RWPE2 (cell line): ENCODE measurements around the gene PTPN14.
"Not testable (repeated sequence)": the region's sequence is repeated elsewhere in the genome, so short reads cannot be mapped to it uniquely, and the experiment has no call there.

ENCODE experiments used
- ATAC-seq: fragments of 200-7000 bp; cut with Tn5 transposase; 3 replicates; pipeline ENCODE4 v1.9.1; 2021; ENCODE audit warnings: low read depth
- DNase-seq: peaks from one replicate; pipeline ENCODE4 v3.0.0-alpha.2; 2020; ENCODE audit warnings: low spot score
- H3K27ac ChIP-seq: fragments of 450-650 bp; 2 replicates; pipeline ENCODE4 v1.5.1; 2017; ENCODE audit warnings: mild to moderate bottlenecking; ENCODE audit not compliant: poor library complexity, severe bottlenecking
- H3K27me3 ChIP-seq: fragments of 250-450 bp; sonication (Bioruptor Pico); 2 replicates; pipeline ENCODE4 v1.5.1; 2021; ENCODE audit warnings: mild to moderate bottlenecking, moderate library complexity; ENCODE audit not compliant: insufficient read depth, poor library complexity, severe bottlenecking
- H3K36me3 ChIP-seq: fragments of 250-450 bp; sonication (Bioruptor Pico); 2 replicates; pipeline ENCODE4 v1.5.1; 2020; ENCODE audit warnings: low read depth, mild to moderate bottlenecking, moderate library complexity
- H3K4me1 ChIP-seq: fragments of 250-450 bp; sonication (Bioruptor Pico); 2 replicates; pipeline ENCODE4 v1.5.1; 2021; ENCODE audit warnings: mild to moderate bottlenecking, moderate library complexity; ENCODE audit not compliant: insufficient read depth, poor library complexity, severe bottlenecking
- H3K4me3 ChIP-seq: fragments of 250-450 bp; sonication (Bioruptor Pico); 2 replicates; pipeline ENCODE4 v1.5.1; 2021; ENCODE audit warnings: mild to moderate bottlenecking, moderate library complexity; ENCODE audit not compliant: severe bottlenecking
- H3K9me3 ChIP-seq: fragments of 250-450 bp; sonication (Bioruptor Pico); 2 replicates; pipeline ENCODE4 v1.5.1; 2021; ENCODE audit warnings: mild to moderate bottlenecking, moderate library complexity; ENCODE audit not compliant: severe bottlenecking
- CTCF ChIP-seq: fragments of 450-650 bp; IDR thresholded peaks from one replicate; pipeline ENCODE4 v1.5.1; 2017; ENCODE audit warnings: mild to moderate bottlenecking, moderate library complexity; ENCODE audit not compliant: poor library complexity, severe bottlenecking

PTPN14 gene

GRCh38 chr1:214583113-214583512, 31.7 kb upstream of the PTPN14 start:
- ATAC-seq = no peak
- no peak for DNase-seq
- H3K36me3 ChIP-seq = no peaks in the 10 kb centered on the region
- no peaks in the 10 kb centered on the region for H3K27me3 ChIP-seq
- peak overlapping the region; percentile 74 for H3K27ac ChIP-seq
- H3K9me3 ChIP-seq = no peaks in the 10 kb centered on the region
- TF ChIP-seq CTCF = no peak
- no peak overlapping the region for H3K4me3 ChIP-seq
- H3K4me1 ChIP-seq = peaks cover 45% of the 10 kb centered on the region

- peak overlapping the region; percentile 74 for H3K27ac ChIP-seq
- H3K4me3 ChIP-seq = no peak overlapping the region
- no peaks in the 10 kb centered on the region for H3K36me3 ChIP-seq
- DNase-seq (no peak), ATAC-seq (peak; percentile 30; the same call in 2 of the 3 replicates)
- peaks cover 45% of the 10 kb centered on the region for H3K4me1 ChIP-seq
- no peaks in the 10 kb centered on the region for H3K27me3 ChIP-seq
- TF ChIP-seq CTCF = no peak
- no peaks in the 10 kb centered on the region for H3K9me3 ChIP-seq
Observed at GRCh38 chr1:214582289-214582891, 31.0 kb upstream of the PTPN14 start.

- H3K9me3 ChIP-seq = no peaks in the 10 kb centered on the region
- DNase-seq (peak; percentile 66), ATAC-seq (peak; percentile 86)
- H3K27ac ChIP-seq = peak overlapping the region; percentile 74
- no peak overlapping the region for H3K4me3 ChIP-seq
- H3K27me3 ChIP-seq = no peaks in the 10 kb centered on the region
- H3K4me1 ChIP-seq = peaks cover 45% of the 10 kb centered on the region
- H3K36me3 ChIP-seq = no peaks in the 10 kb centered on the region
- TF ChIP-seq CTCF = no peak
Observed at GRCh38 chr1:214581785-214582184, 30.4 kb upstream of the PTPN14 start.

- Histone ChIP-seq H3K27ac (no peak overlapping the region), H3K36me3 (no peaks in the 10 kb centered on the region), H3K9me3 (no peaks in the 10 kb centered on the region), H3K4me3 (no peak overlapping the region), H3K4me1 (peaks cover 48% of the 10 kb centered on the region), H3K27me3 (no peaks in the 10 kb centered on the region)
- DNase-seq (no peak), ATAC-seq (no peak)
- TF ChIP-seq CTCF = no peak
Observed at GRCh38 chr1:214579183-214579582, 27.8 kb upstream of the PTPN14 start.

- H3K4me1 ChIP-seq = peaks cover 44% of the 10 kb centered on the region
- not testable (repeated sequence) for H3K9me3 ChIP-seq, H3K36me3 ChIP-seq, H3K27me3 ChIP-seq, DNase-seq, ATAC-seq, H3K4me3 ChIP-seq
- H3K27ac ChIP-seq = peak overlapping the region; percentile 93
Observed at GRCh38 chr1:214576120-214576519, 24.7 kb upstream of the PTPN14 start.
